Measurements from ENCODE around the gene COX7A2L. TPM values are rescaled to one million over a fixed set of nuclear protein-coding genes. Genes with fewer than 3 reads are reported as not detected.

Gene COX7A2L
- total RNA-seq, 1 experiment from 2014 or later: 99.5 TPM

- CTCF ChIA-PET: no interaction called here
- no peaks in the 10 kb centered on the region for H3K4me1 Mint-ChIP-seq
- H3K27me3 Mint-ChIP-seq (ENCODE audit: low read depth): no peaks in the 10 kb centered on the region
- POLR2A ChIA-PET: no interaction called here
- H3K4me3 Mint-ChIP-seq: no peak overlapping the region
- ATAC-seq (no peak), DNase-seq (ENCODE audit: low spot score) (no peak)
- peaks cover 30% of the 10 kb centered on the region for H3K36me3 Mint-ChIP-seq
- no peak for TF ChIP-seq CTCF (IDR thresholded peaks at IDR 0.05)
- TF ChIP-seq ZNF512 (CRISPR knock-in tag; IDR thresholded peaks at IDR 0.05; ENCODE audit: borderline replicate concordance): no peak
- TF ChIP-seq JAZF1 (CRISPR knock-in tag; IDR thresholded peaks at IDR 0.05): no peak
- no peak for TF ChIP-seq PREB (CRISPR knock-in tag; IDR thresholded peaks at IDR 0.05; ENCODE audit: borderline replicate concordance)
- no peak for TF ChIP-seq TP53 (CRISPR knock-in tag; IDR thresholded peaks at IDR 0.05)
- TF ChIP-seq NR3C1 (CRISPR knock-in tag; conservative IDR thresholded peaks at IDR 0.05; ENCODE audit: low read depth): no peak
- TF ChIP-seq CREM (CRISPR knock-in tag; IDR thresholded peaks at IDR 0.05): no peak
- TF ChIP-seq ATF2 (CRISPR knock-in tag; IDR thresholded peaks at IDR 0.05; ENCODE audit: borderline replicate concordance, low read depth): no peak
- no peak for TF ChIP-seq ZBTB43 (CRISPR knock-in tag; IDR thresholded peaks at IDR 0.05)
- TF ChIP-seq RELA (CRISPR knock-in tag; IDR thresholded peaks at IDR 0.05; ENCODE audit: borderline replicate concordance): no peak
- no peak for TF ChIP-seq MYBL2 (CRISPR knock-in tag; IDR thresholded peaks at IDR 0.05)
- TF ChIP-seq TEAD4 (CRISPR knock-in tag; IDR thresholded peaks at IDR 0.05): no peak
- no peak for TF ChIP-seq ZNF121 (CRISPR knock-in tag; IDR thresholded peaks at IDR 0.05)
- no peak for TF ChIP-seq E2F1 (CRISPR knock-in tag; IDR thresholded peaks at IDR 0.05)
- no peak for TF ChIP-seq SMAD3 (CRISPR knock-in tag; IDR thresholded peaks at IDR 0.05; ENCODE audit: borderline replicate concordance)
- no peaks in the 10 kb centered on the region for H3K9me3 Mint-ChIP-seq
- peak overlapping the region; percentile 13; the same call in 1 of the 2 replicates for H3K27ac Mint-ChIP-seq
These were observed 56.8 kb downstream of the COX7A2L start for GRCh38 chr2:42304059-42304713.

GRCh38 chr2:42303252-42303651, 57.8 kb downstream of the COX7A2L start:
- CTCF ChIA-PET: no interaction called here
- TF ChIP-seq ZNF317 (CRISPR knock-in tag; IDR thresholded peaks at IDR 0.05; ENCODE audit: borderline replicate concordance, low read depth) (no peak), ZNF263 (CRISPR knock-in tag; IDR thresholded peaks at IDR 0.05; ENCODE audit: low read depth) (no peak), STAT6 (CRISPR knock-in tag; conservative IDR thresholded peaks at IDR 0.05; ENCODE audit: low read depth) (no peak), ARID4B (CRISPR knock-in tag; IDR thresholded peaks at IDR 0.05; ENCODE audit: borderline replicate concordance) (no peak)

More at GRCh38 chr2:42303252-42303651, 57.8 kb downstream of the COX7A2L start:
- H3K36me3 Mint-ChIP-seq: peaks cover 30% of the 10 kb centered on the region
- no peaks in the 10 kb centered on the region for H3K27me3 Mint-ChIP-seq (ENCODE audit: low read depth)
- no peak overlapping the region for H3K27ac Mint-ChIP-seq
- no peaks in the 10 kb centered on the region for H3K9me3 Mint-ChIP-seq
- POLR2A ChIA-PET: no interaction called here
- H3K4me1 Mint-ChIP-seq: no peaks in the 10 kb centered on the region
- ATAC-seq: no peak
- H3K4me3 Mint-ChIP-seq: no peak overlapping the region
- DNase-seq (ENCODE audit: low spot score): no peak

Data from WTC11 (cell line).